ENCODE results near the gene LRCOL1.

The LRCOL1 gene

GRCh38 chr12:132581348-132582057 lies 28.9 kb downstream of the LRCOL1 start:
- no peak for DNase-seq

- DNase-seq: no peak
Observed at GRCh38 chr12:132580701-132581292, 29.6 kb downstream of the LRCOL1 start.

- no peak for DNase-seq
Observed at GRCh38 chr12:132579744-132580143, 30.6 kb downstream of the LRCOL1 start.

- DNase-seq: no peak
Observed at GRCh38 chr12:132578826-132579225, 31.6 kb downstream of the LRCOL1 start.

GRCh38 chr12:132578118-132578517 lies 32.3 kb downstream of the LRCOL1 start:
- DNase-seq: no peak

DNA sequence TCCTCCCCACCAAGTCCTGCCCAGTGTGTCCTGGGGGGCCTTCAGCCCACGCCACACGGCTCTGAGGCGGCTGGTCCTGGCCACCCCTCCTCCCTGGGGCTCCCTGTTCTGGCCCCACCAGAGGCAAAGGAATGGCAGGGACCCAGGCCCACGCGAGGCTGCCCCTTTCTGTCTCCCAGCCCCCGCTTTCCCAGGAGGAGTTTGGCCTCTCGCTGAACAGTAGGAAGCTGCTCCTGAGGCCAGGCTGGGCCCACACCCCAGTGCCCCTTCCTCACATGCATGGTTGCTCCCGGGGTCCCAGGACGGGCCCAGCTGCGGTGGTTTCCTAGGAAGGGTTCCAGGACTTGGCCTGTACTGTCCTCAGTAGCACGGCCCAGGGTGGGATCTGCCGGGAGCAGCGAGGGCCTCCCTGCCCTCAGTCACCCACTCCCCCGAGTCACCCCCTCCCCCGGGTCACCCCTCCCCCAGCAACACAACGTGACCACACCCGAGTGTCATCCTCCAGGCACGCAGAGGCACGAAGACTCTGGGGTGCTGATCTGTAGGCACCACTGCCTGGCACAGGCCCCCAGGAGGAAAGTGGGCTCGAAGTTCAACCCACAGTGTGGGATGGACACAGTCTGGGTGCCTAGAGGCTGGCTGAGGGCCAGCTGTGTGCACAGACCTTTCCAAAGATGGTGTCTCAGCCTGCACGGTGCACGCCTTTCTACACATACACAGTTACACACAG lies 33.0 kb downstream of the LRCOL1 start:
- no peak for DNase-seq

GRCh38 chr12:132576701-132577100 lies 33.7 kb downstream of the LRCOL1 start:
- DNase-seq: no peak

DNA sequence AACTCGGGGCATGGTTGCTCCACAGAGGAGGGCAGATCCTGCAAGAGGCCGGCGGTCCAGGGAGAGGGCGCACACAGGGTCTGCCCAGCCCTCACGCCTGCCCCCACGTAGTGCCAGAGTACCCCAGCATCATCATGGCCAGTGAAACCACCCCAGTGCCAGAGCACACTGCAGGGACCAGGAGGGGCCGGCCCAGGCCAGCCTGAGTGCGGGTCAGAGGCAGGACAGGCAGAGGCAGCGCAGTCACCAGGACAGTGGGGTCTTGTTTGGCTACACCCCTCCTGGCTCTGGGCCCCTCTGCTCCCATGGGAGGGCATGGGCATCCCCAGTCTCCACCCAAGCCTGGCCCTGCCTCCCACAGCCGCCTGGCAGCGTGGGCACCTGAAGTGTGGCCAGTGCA lies 34.7 kb downstream of the LRCOL1 start:
- DNase-seq: no peak

GRCh38 chr12:132574271-132574996 lies 35.9 kb downstream of the LRCOL1 start:
- DNase-seq: no peak

GRCh38 chr12:132572801-132573760 lies 37.3 kb downstream of the LRCOL1 start:
- DNase-seq: no peak

GRCh38 chr12:132572106-132572505 lies 38.3 kb downstream of the LRCOL1 start:
- no peak for DNase-seq

- no peak for DNase-seq
Observed at GRCh38 chr12:132571598-132571997, 38.8 kb downstream of the LRCOL1 start.

GRCh38 chr12:132571051-132571450 lies 39.3 kb downstream of the LRCOL1 start:
- no peak for DNase-seq

GRCh38 chr12:132570635-132571034 lies 39.7 kb downstream of the LRCOL1 start:
- DNase-seq: no peak

DNA sequence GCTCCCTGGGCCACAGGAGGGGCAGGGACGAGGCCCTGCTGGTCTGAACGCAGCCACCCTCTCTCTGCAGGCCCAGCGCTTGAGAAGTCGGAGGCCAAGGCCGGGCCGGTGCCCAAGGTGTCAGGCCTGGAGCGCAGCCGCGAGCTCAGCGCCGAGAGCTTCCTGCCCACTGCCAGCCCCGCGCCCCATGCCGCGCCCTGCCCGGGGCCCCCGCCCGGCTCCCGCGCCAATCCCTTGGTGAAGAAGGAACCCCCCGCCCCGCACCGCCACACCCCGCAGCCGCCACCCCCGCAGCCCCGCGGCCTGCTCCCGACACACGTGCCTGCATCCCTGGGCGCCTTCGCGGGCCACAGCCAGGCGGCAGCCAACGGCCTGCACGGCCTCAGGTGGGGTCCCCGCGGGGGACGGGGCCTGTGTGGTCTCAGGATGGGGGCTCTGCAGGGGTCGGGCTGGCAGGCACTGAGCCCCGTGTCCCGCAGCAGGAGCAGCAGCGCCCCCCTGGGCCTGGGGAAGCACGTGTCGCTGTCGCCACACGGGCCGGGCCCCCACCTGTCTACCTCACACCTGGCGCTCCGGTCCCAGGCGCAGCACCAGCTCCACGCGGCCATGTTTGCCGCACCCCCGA lies 40.4 kb downstream of the LRCOL1 start:
- no peak for DNase-seq

DNA sequence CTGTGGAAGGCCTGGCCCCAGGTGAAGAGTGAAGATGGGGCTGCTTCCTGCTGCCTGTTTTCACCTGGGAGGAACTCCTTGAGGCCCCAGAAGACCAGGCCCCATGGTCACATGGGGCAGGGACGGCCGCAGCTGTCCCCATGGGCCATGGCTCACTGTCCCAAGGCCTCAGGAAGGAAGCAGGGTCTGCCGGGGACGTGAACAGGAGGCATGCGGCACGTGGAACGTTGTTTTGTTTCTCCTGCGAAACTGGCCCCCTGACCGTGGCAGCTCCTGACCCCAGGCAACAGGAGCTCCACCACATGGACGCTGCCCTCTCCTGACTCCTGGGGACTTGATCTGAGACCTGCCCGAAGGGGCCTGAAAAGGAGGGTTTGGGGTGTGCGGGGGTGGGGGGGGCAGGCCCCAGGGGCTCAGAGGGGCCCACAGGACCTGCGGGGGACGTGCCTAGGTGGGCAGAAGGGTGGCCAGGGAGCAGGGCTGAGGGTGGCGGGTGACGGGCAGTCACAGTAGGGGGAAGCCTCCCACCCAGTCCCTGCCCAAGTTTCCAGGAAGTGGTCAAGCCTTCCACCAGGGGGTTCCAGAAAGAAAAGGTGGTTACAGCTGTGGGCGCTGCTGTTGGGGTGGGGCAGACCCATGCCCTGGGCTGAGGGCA lies 41.4 kb downstream of the LRCOL1 start:
- no peak for DNase-seq

DNA sequence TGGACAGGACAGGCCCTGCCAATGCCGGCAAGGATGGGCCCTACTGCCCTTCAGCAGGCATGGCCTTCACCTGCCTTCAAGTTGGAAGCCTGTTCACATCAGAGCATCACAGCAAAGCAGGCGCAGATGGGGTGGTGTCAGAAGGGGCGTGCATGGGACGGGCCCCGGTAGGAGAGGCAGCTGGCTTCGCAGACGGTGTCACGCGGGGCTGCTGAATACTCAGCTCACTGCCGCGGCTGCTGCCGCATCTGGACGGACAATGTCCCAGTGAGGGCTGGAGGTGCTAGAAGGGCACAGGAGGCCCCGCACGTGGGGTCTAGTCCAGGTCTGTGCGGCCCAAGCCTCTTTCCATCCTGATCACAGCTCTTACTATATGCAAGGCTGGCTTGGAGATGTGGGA lies 42.1 kb downstream of the LRCOL1 start:
- no peak for DNase-seq

- no peak for DNase-seq
Observed at GRCh38 chr12:132566516-132567131, 43.8 kb downstream of the LRCOL1 start.

DNA sequence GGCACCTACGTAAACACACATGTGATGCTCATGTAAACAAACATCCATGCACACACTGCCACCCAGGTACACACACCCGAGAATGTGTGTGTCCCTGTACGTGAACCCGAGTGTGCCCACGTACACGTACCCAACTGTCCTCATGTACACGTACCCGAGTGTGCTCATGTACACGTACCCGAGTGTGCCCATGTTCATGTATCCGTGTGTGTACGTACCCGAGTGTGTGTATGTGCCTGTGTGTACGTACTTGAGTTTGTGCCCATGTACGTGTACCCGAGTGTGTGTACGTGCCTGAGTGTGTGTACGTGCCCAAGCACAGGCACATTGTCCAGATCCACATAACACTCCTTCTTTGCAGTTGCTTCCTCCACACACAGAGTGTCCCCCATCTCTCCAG lies 45.0 kb downstream of the LRCOL1 start:
- no peak for DNase-seq

- no peak for DNase-seq
Observed at GRCh38 chr12:132563911-132564310, 46.5 kb downstream of the LRCOL1 start.
